GM20431 (cell line): ENCODE results near the gene POLR1E.
"Not testable (repeated sequence)": the region's sequence is repeated elsewhere in the genome, so short reads cannot be mapped to it uniquely, and the experiment has no call there.

Experiments
- in situ Hi-C: fragments of 300-500 bp; cut with MseI, MboI; formaldehyde crosslinking; loops from one replicate; pipeline ENCODE4 v1.15.0; 2020; ENCODE audit warnings: low sequenced_read_pairs; ENCODE audit not compliant: unreplicated experiment

Gene POLR1E

GRCh38 chr9:37464006-37464405 lies 21.7 kb upstream of the POLR1E start:
- in situ Hi-C loops: no loop called here

GRCh38 chr9:37464426-37465248 lies 21.1 kb upstream of the POLR1E start:
- in situ Hi-C loops: no loop called here

GRCh38 chr9:37465249-37466036 lies 20.3 kb upstream of the POLR1E start, which contains the start of gene ZBTB5:
Gene ZBTB5, minus strand, starts transcription at chr9:37465450. Its CDS starts 22,899 bp downstream, at chr9:37442551.
- in situ Hi-C loops: no loop called here

GRCh38 chr9:37466037-37466709 lies 19.6 kb upstream of the POLR1E start:
- in situ Hi-C loops: no loop called here

- in situ Hi-C loops: not testable (repeated sequence)
Observed at GRCh38 chr9:37467530-37467929, 18.2 kb upstream of the POLR1E start.

- in situ Hi-C loops: no loop called here
Observed at GRCh38 chr9:37468620-37469019, 17.1 kb upstream of the POLR1E start.

- in situ Hi-C loops: no loop called here
Observed at GRCh38 chr9:37471942-37472684, 13.6 kb upstream of the POLR1E start.

- in situ Hi-C loops: not testable (repeated sequence)
Observed at GRCh38 chr9:37473982-37474381, 11.8 kb upstream of the POLR1E start.

GRCh38 chr9:37474438-37474837 lies 11.3 kb upstream of the POLR1E start:
- in situ Hi-C loops: no loop called here

GRCh38 chr9:37476930-37477329 lies 8.8 kb upstream of the POLR1E start:
- in situ Hi-C loops: no loop called here

- in situ Hi-C loops: not testable (repeated sequence)
Observed at GRCh38 chr9:37477443-37477842, 8.3 kb upstream of the POLR1E start.

GRCh38 chr9:37477987-37478619 lies 7.6 kb upstream of the POLR1E start:
- in situ Hi-C loops: not testable (repeated sequence)

- in situ Hi-C loops: loop anchor here (10.0 kb wide), 1 partner anchor 64 kb away; no protein-coding TSS in a partner anchor
Observed at GRCh38 chr9:37480759-37481158, 5.0 kb upstream of the POLR1E start.

- in situ Hi-C loops: loop anchor here (10.0 kb wide), 1 partner anchor 59 kb away; no protein-coding TSS in a partner anchor
Observed at GRCh38 chr9:37486256-37486615, 488 bp downstream of the POLR1E start.

GRCh38 chr9:37486616-37487548 lies 1.1 kb downstream of the POLR1E start:
- in situ Hi-C loops: loop anchor here (10.0 kb wide), 1 partner anchor 58 kb away; no protein-coding TSS in a partner anchor

- in situ Hi-C loops: no loop called here
Observed at GRCh38 chr9:37491939-37492338, 6.2 kb downstream of the POLR1E start.

GRCh38 chr9:37495571-37495970 lies 9.8 kb downstream of the POLR1E start:
- in situ Hi-C loops: no loop called here

GRCh38 chr9:37496020-37496419 lies 10.3 kb downstream of the POLR1E start:
- in situ Hi-C loops: no loop called here
